ENCODE measurements around the gene GABBR2. TPM values are rescaled to one million over a fixed set of nuclear protein-coding genes. Genes with fewer than 3 reads are reported as not detected.

GABBR2 gene
- total RNA-seq, 1 donor from 2014 or later: 0.84 TPM

- Histone ChIP-seq H3K27ac (no peak overlapping the region), H3K36me3 (no peaks in the 10 kb centered on the region), H3K9me3 (no peaks in the 10 kb centered on the region), H3K27me3 (no peaks in the 10 kb centered on the region), H3K4me3 (no peak overlapping the region), H3K4me1 (no peaks in the 10 kb centered on the region)
- no peak for TF ChIP-seq CTCF (IDR thresholded peaks at IDR 0.05)
- intact Hi-C loops (cut with DNase I): no loop called here
- ATAC-seq (no peak), DNase-seq (no peak)
Measured at GRCh38 chr9:98538203-98538602, 170.5 kb downstream of the GABBR2 start.

- no peaks in the 10 kb centered on the region for H3K9me3 ChIP-seq
- no peak overlapping the region for H3K4me3 ChIP-seq
- H3K4me1 ChIP-seq: no peaks in the 10 kb centered on the region
- DNase-seq (no peak), ATAC-seq (peak; percentile 45)
- H3K27ac ChIP-seq: no peak overlapping the region
- H3K27me3 ChIP-seq: no peaks in the 10 kb centered on the region
- intact Hi-C loops (cut with DNase I): no loop called here
- TF ChIP-seq CTCF (IDR thresholded peaks at IDR 0.05): peak; percentile 31
- no peaks in the 10 kb centered on the region for H3K36me3 ChIP-seq
Measured at GRCh38 chr9:98536542-98537173, 172.1 kb downstream of the GABBR2 start.

- Histone ChIP-seq H3K36me3 (no peaks in the 10 kb centered on the region), H3K27ac (no peak overlapping the region), H3K4me3 (no peak overlapping the region), H3K27me3 (no peaks in the 10 kb centered on the region), H3K9me3 (no peaks in the 10 kb centered on the region), H3K4me1 (no peaks in the 10 kb centered on the region)
- intact Hi-C loops (cut with DNase I): no loop called here
- ATAC-seq: no peak
- DNase-seq: no peak
- no peak for TF ChIP-seq CTCF (IDR thresholded peaks at IDR 0.05)
Measured at GRCh38 chr9:98533866-98534265, 174.9 kb downstream of the GABBR2 start.

GRCh38 chr9:98533132-98533531, 175.6 kb downstream of the GABBR2 start:
- no peaks in the 10 kb centered on the region for H3K27me3 ChIP-seq
- DNase-seq: no peak
- no peaks in the 10 kb centered on the region for H3K36me3 ChIP-seq
- no peak overlapping the region for H3K4me3 ChIP-seq
- no peaks in the 10 kb centered on the region for H3K9me3 ChIP-seq
- no peaks in the 10 kb centered on the region for H3K4me1 ChIP-seq
- TF ChIP-seq CTCF (IDR thresholded peaks at IDR 0.05): no peak
- H3K27ac ChIP-seq: no peak overlapping the region
- ATAC-seq: no peak
- intact Hi-C loops (cut with DNase I): no loop called here

- no peak for DNase-seq
- Histone ChIP-seq H3K27ac (no peak overlapping the region), H3K4me1 (no peaks in the 10 kb centered on the region), H3K9me3 (no peaks in the 10 kb centered on the region), H3K27me3 (no peaks in the 10 kb centered on the region), H3K36me3 (no peaks in the 10 kb centered on the region), H3K4me3 (no peak overlapping the region)
- no peak for ATAC-seq
- TF ChIP-seq CTCF (IDR thresholded peaks at IDR 0.05): no peak
- intact Hi-C loops (cut with DNase I): no loop called here
Measured at GRCh38 chr9:98532574-98532973, 176.2 kb downstream of the GABBR2 start.

- Histone ChIP-seq H3K27me3 (no peaks in the 10 kb centered on the region), H3K4me1 (no peaks in the 10 kb centered on the region), H3K4me3 (no peak overlapping the region), H3K9me3 (no peaks in the 10 kb centered on the region), H3K27ac (no peak overlapping the region), H3K36me3 (no peaks in the 10 kb centered on the region)
- intact Hi-C loops (cut with DNase I): no loop called here
- ATAC-seq (no peak), DNase-seq (no peak)
- TF ChIP-seq CTCF (IDR thresholded peaks at IDR 0.05): no peak
Measured at GRCh38 chr9:98532147-98532546, 176.6 kb downstream of the GABBR2 start.
